Measurements from ENCODE around the gene RARA.

GRCh38 chr17:40356990-40357881, 48.3 kb downstream of the RARA start:
- TF ChIP-seq, protein P1, sequence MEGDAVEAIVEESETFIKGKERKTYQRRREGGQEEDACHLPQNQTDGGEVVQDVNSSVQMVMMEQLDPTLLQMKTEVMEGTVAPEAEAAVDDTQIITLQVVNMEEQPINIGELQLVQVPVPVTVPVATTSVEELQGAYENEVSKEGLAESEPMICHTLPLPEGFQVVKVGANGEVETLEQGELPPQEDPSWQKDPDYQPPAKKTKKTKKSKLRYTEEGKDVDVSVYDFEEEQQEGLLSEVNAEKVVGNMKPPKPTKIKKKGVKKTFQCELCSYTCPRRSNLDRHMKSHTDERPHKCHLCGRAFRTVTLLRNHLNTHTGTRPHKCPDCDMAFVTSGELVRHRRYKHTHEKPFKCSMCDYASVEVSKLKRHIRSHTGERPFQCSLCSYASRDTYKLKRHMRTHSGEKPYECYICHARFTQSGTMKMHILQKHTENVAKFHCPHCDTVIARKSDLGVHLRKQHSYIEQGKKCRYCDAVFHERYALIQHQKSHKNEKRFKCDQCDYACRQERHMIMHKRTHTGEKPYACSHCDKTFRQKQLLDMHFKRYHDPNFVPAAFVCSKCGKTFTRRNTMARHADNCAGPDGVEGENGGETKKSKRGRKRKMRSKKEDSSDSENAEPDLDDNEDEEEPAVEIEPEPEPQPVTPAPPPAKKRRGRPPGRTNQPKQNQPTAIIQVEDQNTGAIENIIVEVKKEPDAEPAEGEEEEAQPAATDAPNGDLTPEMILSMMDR (IDR thresholded peaks at IDR 0.05) = no peak
- no peak for TF ChIP-seq POLR2A (IDR thresholded peaks at IDR 0.05)
